HepG2 (cell line): ENCODE measurements around the gene TNFSF18.

Experiments used
- MXI1 ChIP-seq: IDR thresholded peaks from 3 replicates; pipeline ENCODE4 v1.6.1; 2012; ENCODE audit warnings: low read depth, low read length, inconsistent platforms, borderline replicate concordance
- POLR2AphosphoS2 ChIP-seq: IDR thresholded peaks from 2 replicates; pipeline ENCODE4 v1.6.1; 2011; ENCODE audit warnings: low read depth, low read length, improper control_type of control experiment
- U2AF1 ChIP-seq: fragments of 200-400 bp; formaldehyde crosslinking; optimal IDR thresholded peaks from 2 replicates; pipeline ENCODE3; 2017; ENCODE audit warnings: mild to moderate bottlenecking, low read depth, low read length
- ZNF557 ChIP-seq: sonication (generic); formaldehyde crosslinking; IDR thresholded peaks from 2 replicates; pipeline ENCODE4 v1.4.0; 2020; ENCODE audit warnings: missing genetic modification reagents
- TF ChIP-seq, protein P1 (sequence below): sonication (generic); formaldehyde crosslinking; IDR thresholded peaks from 2 replicates; pipeline ENCODE4 v1.5.0; 2020; ENCODE audit warnings: mild to moderate bottlenecking, missing genetic modification reagents, moderate library complexity

GRCh38 chr1:173082913-173083312, 32.2 kb upstream of the TNFSF18 start:
- no peak for TF ChIP-seq MXI1
- TF ChIP-seq, protein P1, sequence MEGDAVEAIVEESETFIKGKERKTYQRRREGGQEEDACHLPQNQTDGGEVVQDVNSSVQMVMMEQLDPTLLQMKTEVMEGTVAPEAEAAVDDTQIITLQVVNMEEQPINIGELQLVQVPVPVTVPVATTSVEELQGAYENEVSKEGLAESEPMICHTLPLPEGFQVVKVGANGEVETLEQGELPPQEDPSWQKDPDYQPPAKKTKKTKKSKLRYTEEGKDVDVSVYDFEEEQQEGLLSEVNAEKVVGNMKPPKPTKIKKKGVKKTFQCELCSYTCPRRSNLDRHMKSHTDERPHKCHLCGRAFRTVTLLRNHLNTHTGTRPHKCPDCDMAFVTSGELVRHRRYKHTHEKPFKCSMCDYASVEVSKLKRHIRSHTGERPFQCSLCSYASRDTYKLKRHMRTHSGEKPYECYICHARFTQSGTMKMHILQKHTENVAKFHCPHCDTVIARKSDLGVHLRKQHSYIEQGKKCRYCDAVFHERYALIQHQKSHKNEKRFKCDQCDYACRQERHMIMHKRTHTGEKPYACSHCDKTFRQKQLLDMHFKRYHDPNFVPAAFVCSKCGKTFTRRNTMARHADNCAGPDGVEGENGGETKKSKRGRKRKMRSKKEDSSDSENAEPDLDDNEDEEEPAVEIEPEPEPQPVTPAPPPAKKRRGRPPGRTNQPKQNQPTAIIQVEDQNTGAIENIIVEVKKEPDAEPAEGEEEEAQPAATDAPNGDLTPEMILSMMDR: no peak
- no peak for TF ChIP-seq U2AF1
- no peak for TF ChIP-seq POLR2AphosphoS2
- no peak for TF ChIP-seq ZNF557 (CRISPR knock-in tag)
